DMS153 treated with DMSO at 0.1 percent for 48 hours (cell line): ENCODE data around the gene MCF2L2.

Source experiments
- DNase-seq: peaks from one replicate; lab custom pipeline; 2025; ENCODE audit not compliant: unreplicated experiment; lab: John Stamatoyannopoulos, UW

Gene MCF2L2

GRCh38 chr3:183300996-183301562, 127.3 kb downstream of the MCF2L2 start:
- no peak for DNase-seq

- DNase-seq: no peak
These were observed 128.4 kb downstream of the MCF2L2 start for GRCh38 chr3:183299976-183300375.

DNA sequence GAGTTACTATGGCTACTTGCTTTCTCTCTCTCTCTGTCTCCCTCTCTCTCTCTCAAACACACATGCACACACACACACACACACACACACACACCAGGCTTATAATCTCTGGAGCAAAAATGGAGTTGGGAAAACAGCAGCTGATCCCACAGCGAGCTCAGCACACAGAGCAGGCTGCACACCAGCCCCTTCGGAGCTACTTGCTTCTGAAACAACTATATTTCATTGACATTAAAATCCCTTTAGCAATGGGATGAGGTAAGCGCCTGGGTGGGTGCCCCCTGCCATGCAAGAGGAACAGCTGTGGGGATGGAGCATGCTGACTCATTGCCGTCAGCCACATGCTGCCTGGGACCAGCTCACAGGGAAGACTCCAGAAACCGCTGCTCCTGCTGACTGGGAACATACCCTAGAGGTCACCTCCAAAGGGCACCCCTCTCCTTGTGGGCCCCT, 129.7 kb downstream of the MCF2L2 start:
- DNase-seq: no peak

GRCh38 chr3:183296944-183297343, 131.5 kb downstream of the MCF2L2 start:
- no peak for DNase-seq

DNA sequence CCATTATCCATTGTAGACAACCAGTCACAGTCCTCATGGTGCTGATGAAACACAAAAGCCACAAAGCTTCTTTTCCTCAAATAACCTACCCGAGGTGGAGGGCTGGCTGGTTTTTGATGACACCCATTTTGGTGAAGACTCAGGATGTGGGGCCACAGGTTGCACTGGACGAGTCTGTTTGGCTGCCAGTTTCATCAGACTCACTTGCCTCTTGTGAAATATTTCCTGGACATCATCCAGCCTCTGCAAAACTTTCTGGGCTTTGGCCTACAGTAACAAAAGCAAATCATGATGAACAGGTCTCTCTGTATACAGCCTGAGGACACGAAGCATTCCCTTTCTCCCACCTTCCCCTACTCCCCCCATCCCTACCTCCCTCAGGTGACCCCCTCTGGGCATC, 133.2 kb downstream of the MCF2L2 start:
- DNase-seq: no peak

DNA sequence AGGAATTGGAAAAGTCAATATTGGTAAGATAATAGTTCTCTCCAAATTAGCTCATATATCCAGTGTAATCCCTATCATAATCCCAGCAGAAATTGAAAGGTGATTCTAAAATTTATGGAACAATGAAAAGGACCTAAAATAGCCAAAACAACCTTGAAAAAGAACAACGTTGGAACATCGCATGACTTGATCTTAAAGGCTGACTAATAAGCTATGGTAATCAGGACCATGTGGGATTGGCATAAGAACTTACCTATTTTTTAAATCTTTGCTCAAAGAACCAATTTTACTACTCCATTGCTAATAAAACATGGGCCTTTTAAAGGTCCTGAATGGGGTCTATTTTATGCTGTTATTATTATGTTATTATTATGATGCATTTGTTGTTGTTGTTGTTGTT, 134.5 kb downstream of the MCF2L2 start:
- no peak for DNase-seq

DNA sequence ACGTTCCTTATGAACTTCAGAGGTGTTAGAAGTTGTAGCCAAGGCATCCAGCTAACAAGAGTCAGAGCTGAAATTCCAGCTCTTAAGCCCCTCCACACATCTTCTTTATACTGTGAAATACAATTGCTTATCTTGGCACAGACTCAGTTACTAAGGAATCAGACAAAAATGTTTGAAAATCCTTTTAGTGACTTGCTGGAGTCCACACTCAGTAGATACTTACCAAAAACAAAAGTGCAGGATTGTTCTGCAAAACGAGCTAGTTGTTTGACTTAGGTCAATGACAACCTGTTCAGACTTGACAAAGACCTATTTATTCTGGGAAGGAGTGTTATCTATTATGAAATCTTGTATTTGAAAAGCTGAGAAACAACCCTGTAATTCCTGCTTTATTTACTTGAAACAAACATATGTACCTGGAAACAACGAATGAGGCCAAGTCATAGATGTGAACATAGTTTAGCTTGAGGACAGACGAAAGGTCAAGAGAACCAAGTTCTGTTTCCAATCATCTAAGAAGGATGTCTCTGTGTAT, 136.9 kb downstream of the MCF2L2 start:
- no peak for DNase-seq

DNA sequence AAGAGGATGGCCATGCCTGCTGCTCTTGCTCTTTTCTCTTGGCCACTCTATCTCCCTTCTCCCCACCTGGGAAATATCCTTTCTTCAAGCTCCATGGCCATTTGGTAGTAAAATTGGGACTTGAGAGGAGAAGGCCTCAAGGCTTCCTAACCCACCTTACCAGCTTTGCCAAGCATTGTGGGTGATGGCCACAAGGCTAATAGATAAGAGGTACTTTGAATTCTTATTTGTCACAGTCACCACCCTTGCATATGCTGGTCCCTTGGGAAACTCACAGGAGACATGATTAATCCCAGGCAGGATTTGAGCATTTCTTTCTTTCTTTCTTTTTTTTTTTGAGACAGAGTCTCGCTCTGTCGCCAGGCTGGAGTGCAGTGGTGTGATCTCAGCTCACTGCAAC, 138.2 kb downstream of the MCF2L2 start:
- DNase-seq: no peak

DNA sequence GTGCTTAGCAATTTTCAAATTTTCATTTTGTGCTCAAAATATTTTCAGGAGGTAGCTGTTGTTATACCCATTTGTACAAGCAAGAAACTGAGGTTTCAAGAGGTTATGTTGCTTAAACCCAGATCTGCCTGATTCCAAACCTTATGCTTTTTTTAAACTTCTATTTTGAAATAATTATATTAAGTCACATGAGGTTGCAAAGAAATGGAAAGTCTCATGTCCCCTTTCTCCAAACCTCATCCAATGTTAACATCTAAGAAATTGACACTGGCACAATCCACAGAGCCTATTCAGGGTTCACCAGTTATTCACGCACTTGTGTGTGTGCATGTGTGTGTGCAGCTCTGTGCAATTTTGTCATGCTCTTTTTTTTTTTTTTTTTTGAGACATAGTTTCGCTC, 140.3 kb downstream of the MCF2L2 start:
- DNase-seq: no peak

GRCh38 chr3:183287301-183287971, 141.0 kb downstream of the MCF2L2 start:
- DNase-seq: no peak

DNA sequence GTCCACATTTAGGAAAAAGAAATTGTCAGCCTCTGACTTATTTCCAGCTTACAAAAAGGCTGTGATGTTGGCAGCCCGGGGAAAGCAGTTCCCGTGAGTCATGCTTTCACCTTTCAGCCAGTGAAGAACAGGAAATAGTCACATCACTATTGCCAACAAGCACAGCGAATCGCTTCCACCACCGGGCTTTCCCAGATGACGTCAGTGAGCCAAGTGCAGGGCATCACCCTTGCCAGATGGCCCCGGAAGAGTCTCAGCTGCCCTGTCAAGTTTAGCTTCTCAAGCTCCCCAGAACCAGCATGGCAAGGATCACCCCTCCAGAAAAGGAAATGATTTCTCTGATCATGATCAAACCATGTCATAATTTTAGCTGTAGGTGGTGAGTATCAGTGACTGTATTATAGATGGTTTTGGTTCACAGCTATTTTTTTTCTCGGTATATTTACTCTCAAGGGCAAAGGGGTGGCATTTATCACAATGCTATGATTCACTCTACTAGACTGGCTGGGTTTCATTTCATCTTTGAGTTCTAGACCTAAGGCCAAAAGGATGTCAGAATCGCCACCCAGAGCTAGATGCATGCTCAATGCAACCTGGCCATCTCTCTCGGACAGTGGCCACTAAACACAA, 142.5 kb downstream of the MCF2L2 start:
- peak; percentile 83 for DNase-seq

- DNase-seq: no peak
These were observed 143.1 kb downstream of the MCF2L2 start for GRCh38 chr3:183285318-183285717.

DNA sequence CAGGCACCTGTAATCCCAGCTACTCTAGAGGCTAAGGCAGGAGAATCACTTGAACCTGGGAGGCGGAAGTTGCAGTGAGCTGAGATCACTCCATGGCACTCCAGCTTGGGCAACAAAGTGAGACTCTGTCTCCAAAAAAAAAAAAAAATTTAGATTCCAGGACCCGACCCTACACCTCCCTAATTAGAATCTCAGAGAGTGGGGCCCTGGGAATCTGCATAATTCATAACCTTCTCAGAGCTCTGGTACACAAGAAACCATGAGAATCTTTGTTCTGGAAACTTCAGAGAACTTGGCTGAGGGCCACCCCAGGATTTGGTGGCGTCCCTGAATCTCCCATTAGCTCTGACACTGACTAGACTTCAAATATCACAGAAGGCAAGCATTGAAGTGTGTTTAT, 143.8 kb downstream of the MCF2L2 start:
- no peak for DNase-seq

DNA sequence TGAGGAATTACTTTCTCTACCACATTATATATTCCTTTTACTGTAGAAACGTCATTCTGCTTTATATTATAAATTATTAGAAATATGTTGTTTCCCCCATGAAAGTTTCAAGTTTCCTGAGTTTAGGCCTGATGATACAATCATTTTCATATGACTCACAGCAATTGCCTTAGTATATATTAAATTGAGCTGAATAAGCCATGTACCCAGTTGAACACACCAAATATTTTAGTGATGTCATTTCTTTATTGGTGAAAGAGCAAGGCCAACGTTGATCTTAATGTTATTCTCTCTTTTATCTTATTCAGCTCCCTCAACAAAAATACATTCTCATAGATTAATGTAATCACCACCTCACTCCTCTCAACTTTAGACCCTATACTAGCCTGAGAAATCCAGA, 144.5 kb downstream of the MCF2L2 start:
- DNase-seq: no peak

GRCh38 chr3:183281126-183281797, 147.2 kb downstream of the MCF2L2 start:
- DNase-seq: no peak

DNA sequence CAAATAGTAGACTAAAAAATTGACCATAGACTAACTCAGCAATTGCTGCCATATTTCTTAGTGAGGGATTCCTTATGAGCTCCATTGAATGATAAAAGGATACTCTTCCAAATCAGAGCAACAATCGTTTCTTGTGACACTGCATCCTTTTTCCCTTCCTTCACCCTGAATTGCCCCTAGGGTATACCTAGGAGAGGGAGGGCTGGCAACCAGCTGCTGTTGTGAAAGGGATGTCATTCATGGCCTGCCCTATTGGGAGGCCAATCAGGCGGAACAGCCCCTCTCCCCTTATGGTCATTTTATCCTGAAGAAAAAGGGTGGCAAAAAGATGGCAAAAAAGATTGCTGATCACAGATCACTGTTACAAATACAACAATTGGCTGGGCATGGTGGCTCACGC, 149.0 kb downstream of the MCF2L2 start:
- no peak for DNase-seq

DNA sequence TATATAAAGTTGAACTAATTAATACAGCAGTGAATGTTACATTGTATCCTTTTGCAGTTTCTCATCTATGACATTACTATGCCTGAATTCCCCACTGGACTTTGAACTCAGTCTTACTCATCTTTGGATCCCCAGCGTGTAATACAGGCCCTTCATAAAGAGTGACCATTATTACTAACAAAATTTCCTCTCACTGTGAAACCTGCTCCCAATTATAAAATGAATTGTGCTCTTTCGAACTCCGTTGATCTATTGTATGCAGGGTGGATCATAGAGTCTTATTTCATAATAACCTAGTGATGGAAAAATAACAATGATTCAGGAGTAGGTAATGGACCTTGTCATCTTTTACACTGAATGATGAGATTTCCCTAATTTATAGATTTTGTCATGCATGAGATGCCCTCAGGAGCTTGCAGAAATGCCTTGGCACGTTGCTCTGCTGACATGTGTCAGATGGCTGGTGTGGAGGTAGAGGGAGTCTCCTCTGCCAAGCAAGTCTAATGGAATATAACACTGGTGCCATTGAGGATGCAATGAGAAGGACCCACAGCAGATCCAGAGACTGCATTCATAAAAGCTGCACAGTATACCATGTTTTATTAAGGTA, 149.8 kb downstream of the MCF2L2 start:
- DNase-seq: no peak

DNA sequence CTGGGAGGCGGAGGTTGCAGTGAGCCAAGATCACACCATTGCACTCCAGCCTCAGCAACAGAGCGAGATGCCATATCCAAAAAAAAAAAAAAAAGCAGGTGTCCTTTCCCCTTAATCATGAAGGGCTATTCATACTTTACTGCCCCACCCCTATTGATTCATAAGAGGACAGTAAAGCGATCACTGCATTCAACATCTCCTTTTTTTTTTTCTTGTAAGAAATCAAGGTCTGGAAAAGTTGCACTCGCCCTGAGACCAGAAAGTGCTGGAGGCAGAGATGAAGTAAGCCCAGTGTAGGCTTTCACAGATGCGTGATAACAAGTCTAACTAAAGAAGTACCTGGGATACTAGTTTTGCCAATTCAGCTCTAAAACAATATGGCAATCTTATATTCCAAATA, 151.2 kb downstream of the MCF2L2 start:
- no peak for DNase-seq

- DNase-seq: no peak
These were observed 152.5 kb downstream of the MCF2L2 start for GRCh38 chr3:183275937-183276336.

GRCh38 chr3:183275418-183275817, 153.0 kb downstream of the MCF2L2 start:
- DNase-seq: no peak

GRCh38 chr3:183274609-183275008, 153.8 kb downstream of the MCF2L2 start:
- DNase-seq: no peak
